ENCODE measurements around the gene RANBP10.
"Not testable (repeated sequence)": the region's sequence is repeated elsewhere in the genome, so short reads cannot be mapped to it uniquely, and the experiment has no call there.

The RANBP10 gene

GRCh38 chr16:67707790-67708189, 98.6 kb downstream of the RANBP10 start:
- Histone ChIP-seq H3K9me3 (ENCODE audit: control insufficient read depth, insufficient read depth, low read depth, low read length) (no peaks in the 10 kb centered on the region), H3K4me1 (ENCODE audit: control insufficient read depth, insufficient read depth, low read length) (peaks cover 11% of the 10 kb centered on the region; the same call in 1 of the 2 replicates), H3K36me3 (ENCODE audit: control insufficient read depth, insufficient read depth, low read length) (no peaks in the 10 kb centered on the region; the same call in 1 of the 2 replicates), H3K4me3 (ENCODE audit: low read depth, low read length) (no peak overlapping the region), H3K27me3 (ENCODE audit: control insufficient read depth, insufficient read depth, low read length) (no peaks in the 10 kb centered on the region), H3K9ac (ENCODE audit: low read length) (no peak overlapping the region), H3K27ac (ENCODE audit: low read depth, low read length) (no peak overlapping the region)

- Histone ChIP-seq H3K36me3 (ENCODE audit: control insufficient read depth, insufficient read depth, low read length) (no peaks in the 10 kb centered on the region; the same call in 1 of the 2 replicates), H3K27ac (ENCODE audit: low read depth, low read length) (no peak overlapping the region), H3K9me3 (ENCODE audit: control insufficient read depth, insufficient read depth, low read depth, low read length) (no peaks in the 10 kb centered on the region), H3K4me3 (ENCODE audit: low read depth, low read length) (no peak overlapping the region), H3K4me1 (ENCODE audit: control insufficient read depth, insufficient read depth, low read length) (peaks cover 11% of the 10 kb centered on the region; the same call in 1 of the 2 replicates), H3K27me3 (ENCODE audit: control insufficient read depth, insufficient read depth, low read length) (no peaks in the 10 kb centered on the region), H3K9ac (ENCODE audit: low read length) (no peak overlapping the region)
Measured at GRCh38 chr16:67707210-67707609, 99.2 kb downstream of the RANBP10 start.

DNA sequence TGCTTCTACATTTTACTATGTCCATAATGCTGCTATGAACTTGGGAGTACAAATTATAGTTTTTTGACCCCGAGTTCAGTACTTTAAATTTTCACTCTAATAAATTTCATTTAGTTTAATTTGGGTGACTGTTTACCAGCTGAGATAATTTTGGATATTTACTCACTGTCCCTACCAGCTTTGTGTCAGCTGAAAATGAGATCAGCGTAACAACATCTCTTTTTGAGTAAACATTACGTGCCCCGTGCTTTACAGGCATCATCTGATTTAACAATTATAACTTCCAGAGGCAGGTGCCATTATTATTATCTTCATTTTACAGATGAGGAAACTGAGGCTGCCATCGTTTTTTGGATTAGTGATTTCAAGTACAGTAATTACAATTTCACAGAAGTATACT, 102.2 kb downstream of the RANBP10 start:
- peaks cover 7% of the 10 kb centered on the region; the same call in 1 of the 2 replicates for H3K9me3 ChIP-seq (ENCODE audit: control insufficient read depth, insufficient read depth, low read depth, low read length)
- H3K9ac ChIP-seq (ENCODE audit: low read length) = no peak overlapping the region
- H3K36me3 ChIP-seq (ENCODE audit: control insufficient read depth, insufficient read depth, low read length) = peaks cover 3% of the 10 kb centered on the region
- H3K27ac ChIP-seq (ENCODE audit: low read depth, low read length) = no peak overlapping the region
- H3K4me1 ChIP-seq (ENCODE audit: control insufficient read depth, insufficient read depth, low read length) = peaks cover 5% of the 10 kb centered on the region; the same call in 1 of the 2 replicates
- H3K27me3 ChIP-seq (ENCODE audit: control insufficient read depth, insufficient read depth, low read length) = no peaks in the 10 kb centered on the region
- H3K4me3 ChIP-seq (ENCODE audit: low read depth, low read length) = no peak overlapping the region

- H3K27ac ChIP-seq (ENCODE audit: low read depth, low read length) = no peak overlapping the region
- H3K36me3 ChIP-seq (ENCODE audit: control insufficient read depth, insufficient read depth, low read length) = peaks cover 4% of the 10 kb centered on the region
- no peak overlapping the region for H3K4me3 ChIP-seq (ENCODE audit: low read depth, low read length)
- no peak overlapping the region for H3K9ac ChIP-seq (ENCODE audit: low read length)
- H3K9me3 ChIP-seq (ENCODE audit: control insufficient read depth, insufficient read depth, low read depth, low read length) = peaks cover 7% of the 10 kb centered on the region; the same call in 1 of the 2 replicates
- no peaks in the 10 kb centered on the region for H3K4me1 ChIP-seq (ENCODE audit: control insufficient read depth, insufficient read depth, low read length)
- no peaks in the 10 kb centered on the region for H3K27me3 ChIP-seq (ENCODE audit: control insufficient read depth, insufficient read depth, low read length)
Measured at GRCh38 chr16:67703626-67704025, 102.7 kb downstream of the RANBP10 start.

DNA sequence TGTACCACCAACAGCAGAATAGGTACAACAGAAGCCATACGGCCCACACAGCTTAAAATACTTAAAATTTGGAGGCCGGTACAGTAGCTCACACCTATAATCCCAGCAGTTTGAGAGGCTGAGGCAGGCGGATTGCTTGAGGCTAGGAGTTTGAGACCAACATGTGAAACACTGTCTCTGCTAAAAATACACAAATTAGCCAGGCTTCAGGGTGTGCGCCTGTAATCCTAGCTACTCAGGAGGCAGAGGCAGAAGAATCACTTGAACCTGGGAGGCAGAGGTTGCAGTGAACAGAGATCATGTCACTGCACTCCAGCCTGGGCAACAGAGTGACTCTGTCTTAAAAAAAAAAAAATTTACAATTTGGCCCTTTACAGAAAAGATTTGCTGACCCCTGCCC, 104.2 kb downstream of the RANBP10 start:
- no peaks in the 10 kb centered on the region for H3K27me3 ChIP-seq (ENCODE audit: control insufficient read depth, insufficient read depth, low read length)
- no peaks in the 10 kb centered on the region for H3K4me1 ChIP-seq (ENCODE audit: control insufficient read depth, insufficient read depth, low read length)
- no peak overlapping the region for H3K4me3 ChIP-seq (ENCODE audit: low read depth, low read length)
- H3K27ac ChIP-seq (ENCODE audit: low read depth, low read length) = no peak overlapping the region
- H3K36me3 ChIP-seq (ENCODE audit: control insufficient read depth, insufficient read depth, low read length) = peaks cover 4% of the 10 kb centered on the region
- H3K9me3 ChIP-seq (ENCODE audit: control insufficient read depth, insufficient read depth, low read depth, low read length) = peaks cover 7% of the 10 kb centered on the region; the same call in 1 of the 2 replicates
- no peak overlapping the region for H3K9ac ChIP-seq (ENCODE audit: low read length)

- Histone ChIP-seq H3K9me3 (ENCODE audit: control insufficient read depth, insufficient read depth, low read depth, low read length) (peaks cover 7% of the 10 kb centered on the region; the same call in 1 of the 2 replicates), H3K27ac (ENCODE audit: low read depth, low read length) (no peak overlapping the region), H3K36me3 (ENCODE audit: control insufficient read depth, insufficient read depth, low read length) (peaks cover 4% of the 10 kb centered on the region), H3K4me3 (ENCODE audit: low read depth, low read length) (no peak overlapping the region), H3K9ac (ENCODE audit: low read length) (no peak overlapping the region), H3K4me1 (ENCODE audit: control insufficient read depth, insufficient read depth, low read length) (no peaks in the 10 kb centered on the region), H3K27me3 (ENCODE audit: control insufficient read depth, insufficient read depth, low read length) (no peaks in the 10 kb centered on the region)
Measured at GRCh38 chr16:67701420-67701819, 104.9 kb downstream of the RANBP10 start.

GRCh38 chr16:67699265-67699664, 107.1 kb downstream of the RANBP10 start:
- Histone ChIP-seq H3K27ac (ENCODE audit: low read depth, low read length) (no peak overlapping the region), H3K9ac (ENCODE audit: low read length) (no peak overlapping the region), H3K4me3 (ENCODE audit: low read depth, low read length) (no peak overlapping the region), H3K4me1 (ENCODE audit: control insufficient read depth, insufficient read depth, low read length) (no peaks in the 10 kb centered on the region), H3K36me3 (ENCODE audit: control insufficient read depth, insufficient read depth, low read length) (peaks cover 4% of the 10 kb centered on the region), H3K9me3 (ENCODE audit: control insufficient read depth, insufficient read depth, low read depth, low read length) (peaks cover 7% of the 10 kb centered on the region; the same call in 1 of the 2 replicates), H3K27me3 (ENCODE audit: control insufficient read depth, insufficient read depth, low read length) (no peaks in the 10 kb centered on the region)

DNA sequence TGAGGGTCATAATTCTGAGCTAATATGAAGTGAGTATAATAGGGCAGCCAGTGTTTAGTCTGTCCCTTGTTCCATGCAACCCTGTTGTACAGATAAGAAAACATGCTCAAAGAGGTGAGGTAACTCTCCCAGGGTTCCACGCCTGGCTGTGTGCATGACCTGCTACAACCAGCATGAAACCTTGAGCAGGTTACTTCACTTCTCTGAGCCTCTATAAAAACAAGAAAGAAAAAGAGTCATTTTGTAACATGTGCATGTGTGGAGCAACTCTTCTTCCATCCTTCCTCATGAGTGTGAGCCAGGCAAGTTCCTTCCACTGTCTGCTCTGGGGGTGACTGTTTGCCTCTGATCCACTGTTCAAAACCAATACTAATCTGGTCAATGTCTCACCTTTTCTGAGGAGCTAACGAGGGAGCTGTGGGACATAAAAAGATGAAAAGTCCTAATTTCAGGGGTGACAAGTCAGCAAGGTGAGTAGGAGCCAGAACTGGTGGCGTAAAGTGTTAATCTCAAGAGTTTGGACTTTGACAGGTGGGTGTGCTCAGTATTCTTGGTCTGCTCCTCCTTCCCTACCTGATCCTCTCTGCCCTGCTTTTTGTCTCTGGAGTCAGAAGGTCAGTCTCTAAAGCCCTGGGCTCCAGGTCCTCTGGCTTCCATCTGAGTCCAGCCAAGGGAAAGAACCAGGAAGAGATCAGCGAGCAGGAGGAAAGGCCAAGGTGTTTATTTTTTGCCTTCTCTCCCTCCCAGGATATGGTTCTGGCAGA, 108.8 kb downstream of the RANBP10 start:
- Histone ChIP-seq H3K4me3 (ENCODE audit: low read depth, low read length) (no peak overlapping the region), H3K27ac (ENCODE audit: low read depth, low read length) (no peak overlapping the region), H3K4me1 (ENCODE audit: control insufficient read depth, insufficient read depth, low read length) (no peaks in the 10 kb centered on the region), H3K9me3 (ENCODE audit: control insufficient read depth, insufficient read depth, low read depth, low read length) (peaks cover 7% of the 10 kb centered on the region; the same call in 1 of the 2 replicates), H3K36me3 (ENCODE audit: control insufficient read depth, insufficient read depth, low read length) (peaks cover 4% of the 10 kb centered on the region), H3K9ac (ENCODE audit: low read length) (no peak overlapping the region), H3K27me3 (ENCODE audit: control insufficient read depth, insufficient read depth, low read length) (no peaks in the 10 kb centered on the region)

GRCh38 chr16:67694611-67695010, 111.7 kb downstream of the RANBP10 start:
- H3K9ac ChIP-seq (ENCODE audit: low read length) = no peak overlapping the region
- H3K36me3 ChIP-seq (ENCODE audit: control insufficient read depth, insufficient read depth, low read length) = peaks cover 4% of the 10 kb centered on the region
- H3K27me3 ChIP-seq (ENCODE audit: control insufficient read depth, insufficient read depth, low read length) = no peaks in the 10 kb centered on the region
- H3K4me3 ChIP-seq (ENCODE audit: low read depth, low read length) = no peak overlapping the region
- H3K4me1 ChIP-seq (ENCODE audit: control insufficient read depth, insufficient read depth, low read length) = no peaks in the 10 kb centered on the region
- peaks cover 4% of the 10 kb centered on the region; the same call in 1 of the 2 replicates for H3K9me3 ChIP-seq (ENCODE audit: control insufficient read depth, insufficient read depth, low read depth, low read length)
- no peak overlapping the region for H3K27ac ChIP-seq (ENCODE audit: low read depth, low read length)

- H3K27ac ChIP-seq (ENCODE audit: low read depth, low read length); H3K4me3 ChIP-seq (ENCODE audit: low read depth, low read length); H3K9me3 ChIP-seq (ENCODE audit: control insufficient read depth, insufficient read depth, low read depth, low read length); H3K36me3 ChIP-seq (ENCODE audit: control insufficient read depth, insufficient read depth, low read length); H3K4me1 ChIP-seq (ENCODE audit: control insufficient read depth, insufficient read depth, low read length); H3K9ac ChIP-seq (ENCODE audit: low read length); H3K27me3 ChIP-seq (ENCODE audit: control insufficient read depth, insufficient read depth, low read length): not testable (repeated sequence)
Measured at GRCh38 chr16:67693517-67694285, 112.7 kb downstream of the RANBP10 start.
